Ovary (tissue), 9 donors: ENCODE results near the gene AMBRA1. TPM values are rescaled to one million over a fixed set of nuclear protein-coding genes. Genes with fewer than 3 reads are reported as not detected.

Experiments
- DNase-seq, 5 donors: peaks; one replicate each; pipeline ENCODE4 v3.0.0-alpha.2; 2019 to 2020
- H3K27ac ChIP-seq, 2 donors: fragments of 200-600 bp; one replicate each; pipeline versions ENCODE4 v1.5.1 to v1.8.0; 2019 to 2022
- H3K27me3 ChIP-seq: fragments of 200-600 bp; one replicate; pipeline ENCODE4 v1.8.0; 2022
- H3K36me3 ChIP-seq: fragments of 200-600 bp; sonication (generic); one replicate; pipeline ENCODE4 v1.5.1; 2019
- H3K4me1 ChIP-seq: one replicate; pipeline ENCODE4 v1.8.1; 2013; ENCODE audit warnings: mild to moderate bottlenecking, moderate library complexity; ENCODE audit not compliant: insufficient read depth
- H3K4me3 ChIP-seq: fragments of 200-600 bp; sonication (generic); one replicate; pipeline ENCODE4 v1.5.1; 2017
- H3K9me3 ChIP-seq, 2 donors: fragments of 200-600 bp in 1 of 2; sonication (generic) in 1 of 2; one replicate each; pipeline versions ENCODE4 v1.5.1 to v1.8.1; 2013 to 2019; ENCODE audit warnings: mild to moderate bottlenecking in 1 of 2, moderate library complexity in 1 of 2
- EP300 ChIP-seq: sonication (generic); formaldehyde crosslinking; IDR thresholded peaks from one replicate; pipeline ENCODE4 v1.6.1; 2017; ENCODE audit warnings: antibody characterized with exemption
- POLR2A ChIP-seq: fragments of 450-650 bp; IDR thresholded peaks from one replicate; pipeline ENCODE4 v1.6.1; 2017; ENCODE audit warnings: antibody characterized with exemption, mild to moderate bottlenecking, moderate library complexity
- WGBS, 3 donors: extraction: QIAGEN DNeasy Blood & Tissue Kit in 1 of 3; methylation state at CpG; one replicate each; pipeline versions ENCODE4 v1.1.5 to v1.1.7; 2013 to 2017; 5-methylcytosine and 5-hydroxymethylcytosine counted together
- intact Hi-C, 4 donors: fragments of 100-400 bp; cut with DNase I; formaldehyde crosslinking; loops; one replicate each; pipeline versions ENCODE4 v1.11.0 to v1.15.1; 2022 to 2023
- polyA plus RNA-seq, 2 donors: library from polyadenylated mRNA; stranded (reverse); fragments of 200-250 nt in 1 of 2; fragments of 350-450 nt in 1 of 2; fragmentation: Illumina TruSeq in 1 of 2; extraction: RNeasy Lipid Tissue Mini Kit (QIAGEN cat#74804) in 1 of 2; gene quantifications; one replicate each; pipeline ENCODE4 v1.2.3, GENCODE V29; 2013 to 2014
- total RNA-seq, 7 donors: library from RNA; depleted of rRNA in 2 of 7; stranded (reverse); fragments of >200 nt in 2 of 7; fragmentation: NEBNext Ultra II Directional in 3 of 7; extraction: Animal tissue kit (Norgen Biotek cat#: 25700) in 3 of 7; gene quantifications; one replicate each; pipeline versions ENCODE4 v1.1.0 to v1.2.4, GENCODE V29; 2016 to 2023
- TF ChIP-seq, protein P1 (sequence below), 3 donors: fragments of 450-650 bp in 2 of 3; fragments of 200-600 bp in 1 of 3; IDR thresholded peaks; one replicate each; pipeline versions ENCODE4 v1.5.1 to v1.8.0; 2016 to 2022; ENCODE audit warnings: antibody characterized with exemption in 3 of 3, mild to moderate bottlenecking in 1 of 3
- donor health status: DM: no; HTN: no; CAD: no; lungs with moderate emphysema.
- donor health status: DM: no; HTN: no; CAD: no.
- donor health status: Bipolar disorder and iron deficiency.
- donor health status: DM: yes; HTN: yes; CAD: no.
- donor health status: DM: no; HTN: no; CAD: no.
- donor health status: DM: yes; HTN: yes; CAD: no.

AMBRA1 gene
- total and polyA plus RNA-seq, 9 donors, result 18.7 to 38.1 (median 30.1) TPM

DNA sequence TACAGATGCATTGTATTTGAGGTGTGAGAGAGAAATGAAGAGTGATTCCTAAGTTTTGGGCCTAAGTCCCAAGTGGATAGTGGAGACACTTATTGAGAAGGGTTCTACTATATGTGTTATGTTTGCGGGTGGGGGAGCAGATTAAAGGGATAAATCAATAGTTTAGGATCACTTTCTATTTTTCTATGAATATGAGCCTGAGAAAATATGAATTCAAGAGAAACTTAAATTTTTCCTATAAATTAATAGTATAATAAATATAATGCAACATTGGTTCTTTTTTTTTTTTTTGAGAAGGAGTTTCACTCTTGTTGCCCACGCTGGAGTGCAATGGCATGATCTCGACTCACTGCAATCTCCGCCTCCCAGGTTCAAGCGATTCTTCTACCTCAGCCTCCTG, 31.3 kb downstream of the AMBRA1 start:
- Histone ChIP-seq H3K9me3 (no peaks in the 10 kb centered on the region), H3K27ac (no peak overlapping the region), H3K4me3 (no peak overlapping the region), H3K36me3 (no peaks in the 10 kb centered on the region), H3K4me1 (peaks cover 3% of the 10 kb centered on the region), H3K27me3 (no peaks in the 10 kb centered on the region)
- intact Hi-C loops, result no loop called here
- no peak for DNase-seq
- TF ChIP-seq EP300, result no peak
- TF ChIP-seq, protein P1, sequence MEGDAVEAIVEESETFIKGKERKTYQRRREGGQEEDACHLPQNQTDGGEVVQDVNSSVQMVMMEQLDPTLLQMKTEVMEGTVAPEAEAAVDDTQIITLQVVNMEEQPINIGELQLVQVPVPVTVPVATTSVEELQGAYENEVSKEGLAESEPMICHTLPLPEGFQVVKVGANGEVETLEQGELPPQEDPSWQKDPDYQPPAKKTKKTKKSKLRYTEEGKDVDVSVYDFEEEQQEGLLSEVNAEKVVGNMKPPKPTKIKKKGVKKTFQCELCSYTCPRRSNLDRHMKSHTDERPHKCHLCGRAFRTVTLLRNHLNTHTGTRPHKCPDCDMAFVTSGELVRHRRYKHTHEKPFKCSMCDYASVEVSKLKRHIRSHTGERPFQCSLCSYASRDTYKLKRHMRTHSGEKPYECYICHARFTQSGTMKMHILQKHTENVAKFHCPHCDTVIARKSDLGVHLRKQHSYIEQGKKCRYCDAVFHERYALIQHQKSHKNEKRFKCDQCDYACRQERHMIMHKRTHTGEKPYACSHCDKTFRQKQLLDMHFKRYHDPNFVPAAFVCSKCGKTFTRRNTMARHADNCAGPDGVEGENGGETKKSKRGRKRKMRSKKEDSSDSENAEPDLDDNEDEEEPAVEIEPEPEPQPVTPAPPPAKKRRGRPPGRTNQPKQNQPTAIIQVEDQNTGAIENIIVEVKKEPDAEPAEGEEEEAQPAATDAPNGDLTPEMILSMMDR (IDR thresholded peaks at IDR 0.05), result no peak
- TF ChIP-seq POLR2A, result no peak
- 95 to 97% (median 96%) methylated on average over 5 of the region's 5 CpGs for WGBS, 3 donors

DNA sequence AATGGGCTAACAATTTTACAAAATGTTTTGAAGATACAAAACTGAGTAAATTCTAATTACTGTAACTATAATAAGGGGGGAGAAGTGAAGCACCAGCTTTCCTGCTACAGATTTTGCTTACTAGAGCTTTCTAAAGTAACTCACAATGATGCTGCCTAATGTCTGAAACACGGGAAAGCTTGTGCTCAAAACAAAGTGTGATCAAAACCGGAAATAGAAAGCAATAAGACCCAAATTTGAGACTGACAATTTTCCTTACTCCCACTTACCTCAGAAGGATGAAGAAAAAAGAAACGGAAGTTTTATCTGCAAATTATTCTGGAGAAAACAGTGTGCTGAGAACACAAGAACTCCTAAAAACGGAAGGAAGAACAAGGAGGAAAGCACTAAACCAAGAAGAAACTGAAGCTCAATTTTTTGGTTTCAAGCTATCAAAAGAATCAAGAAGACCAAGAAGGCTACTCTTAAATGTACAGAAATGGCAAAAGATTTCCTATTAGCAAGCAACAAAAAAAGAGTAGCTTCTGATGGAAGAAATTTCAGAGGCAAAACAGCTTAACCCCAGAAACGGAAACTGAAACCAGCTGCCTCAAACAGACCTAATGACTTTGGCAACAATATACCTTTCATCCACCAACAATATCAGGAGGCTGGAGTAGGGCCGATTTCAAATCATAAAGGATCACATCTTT, 33.4 kb downstream of the AMBRA1 start:
- TF ChIP-seq, protein P1 (IDR thresholded peaks at IDR 0.05), result no peak
- TF ChIP-seq POLR2A (no peak), EP300 (no peak)

DNA sequence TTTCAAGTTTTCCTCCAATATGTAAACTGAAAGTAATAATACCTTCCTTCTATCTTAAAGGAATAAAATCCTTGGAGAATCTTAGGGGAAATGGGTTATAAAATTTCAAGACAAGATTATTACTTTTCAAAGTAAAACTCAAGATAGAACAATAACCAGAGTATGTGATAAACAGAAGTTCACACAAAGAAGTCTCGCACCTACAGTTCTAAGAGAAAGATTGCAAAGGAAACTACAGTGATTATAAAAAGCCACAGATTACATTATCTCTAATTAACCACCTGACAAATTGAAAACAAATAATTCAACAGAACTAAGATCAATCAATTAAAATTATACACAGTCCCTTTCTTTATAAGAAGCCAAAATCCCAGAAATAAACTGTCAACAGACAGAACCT, 34.0 kb downstream of the AMBRA1 start:
- Histone ChIP-seq H3K36me3 (no peaks in the 10 kb centered on the region), H3K9me3 (no peaks in the 10 kb centered on the region), H3K4me1 (peaks cover 5% of the 10 kb centered on the region), H3K27ac (peak overlapping the region in 1 of 2 donors; percentile 71), H3K27me3 (no peaks in the 10 kb centered on the region), H3K4me3 (no peak overlapping the region)
- TF ChIP-seq, protein P1 (IDR thresholded peaks at IDR 0.05), result no peak
- TF ChIP-seq EP300 (no peak), POLR2A (no peak)
- no peak for DNase-seq
- 51 to 67% (median 60%) methylated on average over 1 of the region's 1 CpG for WGBS, 3 donors
- intact Hi-C loops, result no loop called here

More for the DNA sequence above, 33.4 kb downstream of the AMBRA1 start:
- 0 to 2% (median 1%) methylated on average over 6 of the region's 6 CpGs for WGBS, 3 donors
- Histone ChIP-seq H3K4me3 (peak overlapping the region; percentile 17), H3K27ac (peak overlapping the region; percentile 43 to 71), H3K9me3 (no peaks in the 10 kb centered on the region), H3K27me3 (no peaks in the 10 kb centered on the region), H3K36me3 (no peaks in the 10 kb centered on the region), H3K4me1 (peaks cover 3% of the 10 kb centered on the region)
- intact Hi-C loops, result no loop called here
- DNase-seq, result no peak

DNA sequence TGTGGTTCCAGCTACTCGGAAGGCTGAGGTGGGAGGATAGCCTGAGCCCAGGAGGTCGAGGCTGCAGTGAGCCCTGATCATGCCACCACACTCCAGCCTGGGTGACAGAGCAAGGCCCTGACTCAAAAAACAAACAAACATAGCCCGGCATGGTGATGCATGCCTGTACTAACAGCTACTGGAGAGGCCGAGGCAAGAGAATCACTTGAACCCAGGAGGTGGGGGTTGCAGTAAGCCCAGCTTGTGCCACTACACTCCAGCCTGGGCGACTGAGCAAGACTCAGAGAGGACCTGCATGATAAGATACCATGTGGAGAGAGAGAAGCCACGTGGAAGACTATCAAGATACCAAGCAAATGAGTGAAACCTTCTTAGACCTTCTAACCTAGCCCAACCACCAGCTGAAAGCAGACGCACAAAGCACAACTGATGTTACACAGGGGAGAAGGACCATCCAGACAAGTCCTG, 36.1 kb downstream of the AMBRA1 start:
- Histone ChIP-seq H3K4me3 (no peak overlapping the region), H3K36me3 (no peaks in the 10 kb centered on the region), H3K9me3 (no peaks in the 10 kb centered on the region), H3K27ac (no peak overlapping the region), H3K27me3 (no peaks in the 10 kb centered on the region), H3K4me1 (peaks cover 12% of the 10 kb centered on the region)
- TF ChIP-seq, protein P1 (IDR thresholded peaks at IDR 0.05), result no peak
- TF ChIP-seq EP300 (no peak), POLR2A (no peak)
- WGBS, 3 donors, result 73 to 80% (median 79%) methylated on average over 7 of the region's 7 CpGs
- intact Hi-C loops, result no loop called here
- DNase-seq, result no peak
